ENCODE results near the gene GGT6. TPM values are rescaled to one million over a fixed set of nuclear protein-coding genes. Genes with fewer than 3 reads are reported as not detected.

GGT6 gene
- total RNA-seq, 1 experiment from 2014 or later = not detected

DNA sequence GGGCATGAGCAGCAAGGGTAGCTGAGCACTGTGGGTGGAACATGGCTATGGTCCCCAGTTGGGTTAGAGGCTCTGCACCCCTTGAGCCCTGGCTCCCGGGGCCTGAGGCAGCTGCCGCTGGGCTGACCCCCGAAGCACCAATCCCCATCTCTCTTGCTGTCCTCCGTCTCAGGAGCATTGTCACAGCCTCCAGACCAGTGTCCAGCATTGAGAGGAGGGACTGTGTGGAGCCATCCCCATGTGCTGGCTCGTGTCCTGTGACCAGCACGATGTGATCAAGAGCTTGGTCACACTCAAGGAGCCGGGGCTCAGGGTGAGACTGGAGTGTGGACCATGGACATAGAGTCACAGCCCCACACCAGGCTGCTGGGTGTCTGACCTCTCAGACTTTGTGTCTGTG, 26.8 kb upstream of the GGT6 start:
- Histone ChIP-seq H4K20me1 (ENCODE audit: low read length) (no peaks in the 10 kb centered on the region), H3K4me2 (ENCODE audit: low read length) (no peak overlapping the region), H3K79me2 (ENCODE audit: low read length) (no peaks in the 10 kb centered on the region), H3K9me2 (replicated peaks; ENCODE audit: low read length) (no peaks in the 10 kb centered on the region), H3K9me3 (ENCODE audit: low read length) (no peaks in the 10 kb centered on the region), H3K27me3 (ENCODE audit: low read length) (peaks cover 36% of the 10 kb centered on the region), H3K4me3 (ENCODE audit: low read length) (no peak overlapping the region), H3K4me1 (ENCODE audit: insufficient read depth, low read length) (no peaks in the 10 kb centered on the region), H3F3A (ENCODE audit: low read length, unreplicated experiment) (no peaks in the 10 kb centered on the region), H3K36me3 (ENCODE audit: low read depth, low read length) (no peaks in the 10 kb centered on the region), H3K9ac (ENCODE audit: low read length) (no peak overlapping the region), H2AFZ (ENCODE audit: low read length) (no peak overlapping the region), H3K27ac (ENCODE audit: low read length) (no peak overlapping the region)
- CTCF ChIA-PET = no interaction called here
- BruUV-seq (replicated peaks) = no TSS peak
- TF ChIP-seq, protein P1, sequence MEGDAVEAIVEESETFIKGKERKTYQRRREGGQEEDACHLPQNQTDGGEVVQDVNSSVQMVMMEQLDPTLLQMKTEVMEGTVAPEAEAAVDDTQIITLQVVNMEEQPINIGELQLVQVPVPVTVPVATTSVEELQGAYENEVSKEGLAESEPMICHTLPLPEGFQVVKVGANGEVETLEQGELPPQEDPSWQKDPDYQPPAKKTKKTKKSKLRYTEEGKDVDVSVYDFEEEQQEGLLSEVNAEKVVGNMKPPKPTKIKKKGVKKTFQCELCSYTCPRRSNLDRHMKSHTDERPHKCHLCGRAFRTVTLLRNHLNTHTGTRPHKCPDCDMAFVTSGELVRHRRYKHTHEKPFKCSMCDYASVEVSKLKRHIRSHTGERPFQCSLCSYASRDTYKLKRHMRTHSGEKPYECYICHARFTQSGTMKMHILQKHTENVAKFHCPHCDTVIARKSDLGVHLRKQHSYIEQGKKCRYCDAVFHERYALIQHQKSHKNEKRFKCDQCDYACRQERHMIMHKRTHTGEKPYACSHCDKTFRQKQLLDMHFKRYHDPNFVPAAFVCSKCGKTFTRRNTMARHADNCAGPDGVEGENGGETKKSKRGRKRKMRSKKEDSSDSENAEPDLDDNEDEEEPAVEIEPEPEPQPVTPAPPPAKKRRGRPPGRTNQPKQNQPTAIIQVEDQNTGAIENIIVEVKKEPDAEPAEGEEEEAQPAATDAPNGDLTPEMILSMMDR (conservative IDR thresholded peaks at IDR 0.05; ENCODE audit: low read depth, low read length) = no peak
- TF ChIP-seq EZH2phosphoT487 (IDR thresholded peaks at IDR 0.05; ENCODE audit: borderline replicate concordance, low read length) = no peak
- DNase-seq (no peak), ATAC-seq (no peak)
- intact Hi-C loops (cut with micrococcal nuclease) = no loop called here
- POLR2A ChIA-PET (ENCODE audit: unreplicated experiment) = no interaction called here

DNA sequence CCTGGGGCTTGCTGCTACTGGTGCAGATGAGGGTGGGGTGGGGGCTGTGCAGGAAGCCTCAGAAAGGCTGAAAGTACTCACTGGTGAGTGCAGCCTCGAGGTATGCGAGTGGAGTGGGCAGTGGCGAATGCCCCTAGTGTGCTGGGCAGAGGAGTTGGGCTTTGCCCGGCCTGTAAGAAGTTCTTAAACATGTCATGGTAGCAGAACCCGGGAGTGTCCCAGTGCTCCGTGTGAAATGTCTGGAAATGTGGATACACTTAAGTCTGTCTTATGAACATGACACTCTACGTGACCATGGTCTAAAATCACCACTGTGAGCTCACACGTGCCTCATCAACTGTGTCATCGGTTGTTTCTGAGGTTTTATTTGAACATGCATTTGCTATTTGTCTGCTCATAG, 25.7 kb upstream of the GGT6 start:
- Histone ChIP-seq H3K4me2 (ENCODE audit: low read length) (no peak overlapping the region), H3K27me3 (ENCODE audit: low read length) (peaks cover 36% of the 10 kb centered on the region), H3K79me2 (ENCODE audit: low read length) (no peaks in the 10 kb centered on the region), H3K9me3 (ENCODE audit: low read length) (no peaks in the 10 kb centered on the region), H3K36me3 (ENCODE audit: low read depth, low read length) (no peaks in the 10 kb centered on the region), H3F3A (ENCODE audit: low read length, unreplicated experiment) (no peaks in the 10 kb centered on the region), H3K4me1 (ENCODE audit: insufficient read depth, low read length) (no peaks in the 10 kb centered on the region), H3K9me2 (replicated peaks; ENCODE audit: low read length) (no peaks in the 10 kb centered on the region), H3K27ac (ENCODE audit: low read length) (no peak overlapping the region), H3K9ac (ENCODE audit: low read length) (no peak overlapping the region), H2AFZ (ENCODE audit: low read length) (no peak overlapping the region), H3K4me3 (ENCODE audit: low read length) (no peak overlapping the region), H4K20me1 (ENCODE audit: low read length) (no peaks in the 10 kb centered on the region)
- ATAC-seq (no peak), DNase-seq (no peak)
- intact Hi-C loops (cut with micrococcal nuclease) = no loop called here
- BruUV-seq (replicated peaks) = no TSS peak
- POLR2A ChIA-PET (ENCODE audit: unreplicated experiment) = no interaction called here
- TF ChIP-seq, protein P1 (conservative IDR thresholded peaks at IDR 0.05; ENCODE audit: low read depth, low read length) = no peak
- CTCF ChIA-PET = no interaction called here

- no peak overlapping the region for H3K4me3 ChIP-seq (ENCODE audit: low read length)
- BruUV-seq (replicated peaks) = no TSS peak
- CTCF ChIA-PET = no interaction called here
These were observed 25.2 kb upstream of the GGT6 start for GRCh38 chr17:4585638-4585994.

More at GRCh38 chr17:4585638-4585994, 25.2 kb upstream of the GGT6 start:
- H3K9ac ChIP-seq (ENCODE audit: low read length) = no peak overlapping the region
- ATAC-seq = no peak
- intact Hi-C loops (cut with micrococcal nuclease) = no loop called here
- POLR2A ChIA-PET (ENCODE audit: unreplicated experiment) = no interaction called here
- H3F3A ChIP-seq (ENCODE audit: low read length, unreplicated experiment) = no peaks in the 10 kb centered on the region
- no peaks in the 10 kb centered on the region for H3K9me3 ChIP-seq (ENCODE audit: low read length)
- DNase-seq = no peak
- no peak overlapping the region for H2AFZ ChIP-seq (ENCODE audit: low read length)
- no peak overlapping the region for H3K4me2 ChIP-seq (ENCODE audit: low read length)
- TF ChIP-seq, protein P1 (conservative IDR thresholded peaks at IDR 0.05; ENCODE audit: low read depth, low read length) = no peak
- no peak for TF ChIP-seq EZH2phosphoT487 (IDR thresholded peaks at IDR 0.05; ENCODE audit: borderline replicate concordance, low read length)
- no peak for TF ChIP-seq EZH2 (IDR thresholded peaks at IDR 0.05; ENCODE audit: low read length, unreplicated experiment)
- no peaks in the 10 kb centered on the region for H3K4me1 ChIP-seq (ENCODE audit: insufficient read depth, low read length)
- no peaks in the 10 kb centered on the region for H3K36me3 ChIP-seq (ENCODE audit: low read depth, low read length)
- no peaks in the 10 kb centered on the region for H3K79me2 ChIP-seq (ENCODE audit: low read length)
- no peaks in the 10 kb centered on the region for H3K9me2 ChIP-seq (replicated peaks; ENCODE audit: low read length)
- H3K27me3 ChIP-seq (ENCODE audit: low read length) = peaks cover 36% of the 10 kb centered on the region
- H3K27ac ChIP-seq (ENCODE audit: low read length) = no peak overlapping the region
- H4K20me1 ChIP-seq (ENCODE audit: low read length) = no peaks in the 10 kb centered on the region

All from PC-3 (cell line).